HAP-1 (cell line): ENCODE measurements around the gene PPARA.

Experiments used
- DNase-seq, 2 experiments: peaks; one replicate each; pipeline ENCODE4 v3.0.0-alpha.2; 2016 to 2020; ENCODE audit warnings: low spot score in 2 of 2
- H3K27me3 ChIP-seq: fragments of 250-450 bp; sonication (Bioruptor Pico); 2 replicates; pipeline ENCODE4 v1.5.1; 2020; ENCODE audit warnings: low read depth, mild to moderate bottlenecking, moderate library complexity
- H3K36me3 ChIP-seq: fragments of 250-450 bp; sonication (Bioruptor Pico); replicated peaks from 2 replicates; pipeline ENCODE4 v1.5.1; 2020; ENCODE audit warnings: mild to moderate bottlenecking
- H3K4me1 ChIP-seq: fragments of 250-450 bp; sonication (Bioruptor Pico); 2 replicates; pipeline ENCODE4 v1.5.1; 2020; ENCODE audit warnings: mild to moderate bottlenecking
- H3K4me3 ChIP-seq: fragments of 250-450 bp; sonication (Bioruptor Pico); 2 replicates; pipeline ENCODE4 v1.5.1; 2020; ENCODE audit warnings: mild to moderate bottlenecking, moderate library complexity
- H3K9me3 ChIP-seq: fragments of 250-450 bp; sonication (Bioruptor Pico); 2 replicates; pipeline ENCODE4 v1.5.1; 2020; ENCODE audit warnings: mild to moderate bottlenecking, moderate library complexity
- in situ Hi-C: fragments of 300-500 bp; cut with MboI; formaldehyde crosslinking; loops from 3 replicates; pipeline ENCODE4 v1.14.3; 2020; ENCODE audit warnings: low sequenced_read_pairs, inconsistent platforms, mixed read lengths

The PPARA gene

DNA sequence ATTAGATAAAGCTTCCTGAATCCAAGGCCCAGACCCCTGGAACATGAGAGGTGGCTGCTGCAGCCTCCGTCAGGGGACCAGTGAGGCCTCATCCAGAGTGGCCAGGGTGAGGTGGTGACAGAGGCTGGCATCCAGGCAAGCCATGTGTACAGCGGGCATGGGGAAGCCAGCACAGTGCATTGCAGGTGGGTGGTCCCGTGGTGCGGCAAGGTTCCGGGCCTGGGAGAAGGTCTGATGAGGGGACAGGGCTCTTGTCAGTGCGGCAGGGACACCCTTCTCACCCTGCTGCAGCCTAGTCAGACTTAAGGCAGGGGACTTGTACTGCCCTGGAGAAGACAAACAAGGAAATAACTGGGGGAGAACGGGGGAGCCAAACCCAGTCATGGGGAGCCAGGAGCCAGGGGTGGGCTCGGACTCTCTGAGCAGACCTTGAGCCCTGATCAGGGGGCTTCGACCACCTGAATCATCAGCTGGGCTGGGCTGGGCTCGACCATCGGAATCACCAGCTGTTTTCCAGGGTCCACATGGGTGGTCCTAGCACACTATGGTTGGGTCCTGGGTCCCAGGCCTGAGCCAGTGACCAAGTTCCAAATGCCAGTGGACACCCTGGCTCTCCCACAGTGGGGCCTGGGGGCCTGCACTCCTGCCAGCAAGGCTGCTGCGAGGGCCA is 122.6 kb downstream of the PPARA start:
- no peak for DNase-seq
- H3K36me3 ChIP-seq, result peaks cover 49% of the 10 kb centered on the region
- in situ Hi-C loops, result no loop called here
- H3K27me3 ChIP-seq, result no peaks in the 10 kb centered on the region
- H3K4me3 ChIP-seq, result no peak overlapping the region
- H3K9me3 ChIP-seq, result no peaks in the 10 kb centered on the region
- no peaks in the 10 kb centered on the region for H3K4me1 ChIP-seq

- Histone ChIP-seq H3K4me1 (no peaks in the 10 kb centered on the region), H3K4me3 (no peak overlapping the region), H3K36me3 (peaks cover 56% of the 10 kb centered on the region), H3K27me3 (no peaks in the 10 kb centered on the region), H3K9me3 (no peaks in the 10 kb centered on the region)
- in situ Hi-C loops, result no loop called here
- DNase-seq, result no peak
These were observed 123.3 kb downstream of the PPARA start for GRCh38 chr22:46273432-46274148.

DNA sequence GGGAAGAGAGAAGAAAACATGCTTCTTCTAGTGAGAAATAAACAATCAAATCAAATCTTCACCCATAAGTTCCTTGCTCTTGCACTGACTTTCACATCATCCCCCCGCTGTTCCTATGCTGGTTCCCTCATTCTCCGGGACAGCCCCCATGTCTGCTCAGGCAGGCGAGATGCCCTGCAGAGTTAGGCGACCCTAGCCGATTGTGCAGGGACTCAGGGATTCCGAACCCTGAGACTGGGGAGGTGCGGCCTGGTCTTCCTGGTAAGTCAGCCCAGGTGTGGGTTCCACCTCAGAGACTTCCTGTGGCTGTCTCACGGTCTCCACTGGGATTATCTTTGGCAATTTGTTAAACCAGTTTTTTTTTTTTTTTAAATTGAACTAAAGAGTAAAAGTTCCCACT is 124.1 kb downstream of the PPARA start:
- Histone ChIP-seq H3K27me3 (no peaks in the 10 kb centered on the region), H3K36me3 (peaks cover 63% of the 10 kb centered on the region), H3K4me3 (no peak overlapping the region), H3K4me1 (no peaks in the 10 kb centered on the region), H3K9me3 (no peaks in the 10 kb centered on the region)
- DNase-seq, result no peak
- in situ Hi-C loops, result no loop called here

DNA sequence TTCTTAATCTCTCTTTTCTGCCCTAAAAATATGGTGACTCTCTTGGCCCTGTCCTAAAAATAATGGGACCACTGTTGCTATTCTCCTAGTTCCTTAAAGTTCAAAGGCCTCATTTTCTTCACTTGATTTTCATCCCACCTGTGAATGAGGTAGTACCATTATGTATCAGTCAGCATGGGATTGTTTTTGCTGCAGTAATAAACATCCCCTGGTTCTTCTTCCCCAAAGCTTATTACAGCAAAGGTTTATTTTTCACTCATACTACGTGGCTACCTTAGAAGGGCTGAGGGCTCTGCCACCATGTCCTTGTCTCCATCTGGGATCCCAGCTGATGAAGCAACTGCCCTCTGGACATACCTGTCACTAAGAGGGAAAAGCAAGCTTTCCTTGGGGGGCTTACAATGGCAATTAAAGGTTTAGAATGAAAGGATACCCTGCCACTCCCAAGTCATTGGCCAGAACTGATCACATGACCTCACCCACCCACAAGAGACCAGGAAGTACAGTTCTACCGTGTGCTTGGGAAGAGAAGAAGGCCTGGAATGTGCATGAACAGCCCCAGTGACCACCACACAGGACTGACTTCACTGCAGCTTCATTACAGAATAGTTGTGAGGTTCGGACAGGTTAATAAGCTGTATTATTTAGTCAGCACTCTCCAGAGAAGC is 125.3 kb downstream of the PPARA start:
- Histone ChIP-seq H3K4me1 (no peaks in the 10 kb centered on the region), H3K36me3 (peaks cover 71% of the 10 kb centered on the region), H3K9me3 (no peaks in the 10 kb centered on the region), H3K4me3 (no peak overlapping the region), H3K27me3 (no peaks in the 10 kb centered on the region)
- no peak for DNase-seq
- in situ Hi-C loops, result no loop called here

- DNase-seq, result no peak
- no peak overlapping the region for H3K4me3 ChIP-seq
- H3K9me3 ChIP-seq, result no peaks in the 10 kb centered on the region
- no peaks in the 10 kb centered on the region for H3K4me1 ChIP-seq
- H3K27me3 ChIP-seq, result no peaks in the 10 kb centered on the region
- in situ Hi-C loops, result no loop called here
- peaks cover 78% of the 10 kb centered on the region for H3K36me3 ChIP-seq
These were observed 126.2 kb downstream of the PPARA start for GRCh38 chr22:46276563-46276962.

GRCh38 chr22:46278656-46279645 is 128.6 kb downstream of the PPARA start:
- DNase-seq, result no peak

DNA sequence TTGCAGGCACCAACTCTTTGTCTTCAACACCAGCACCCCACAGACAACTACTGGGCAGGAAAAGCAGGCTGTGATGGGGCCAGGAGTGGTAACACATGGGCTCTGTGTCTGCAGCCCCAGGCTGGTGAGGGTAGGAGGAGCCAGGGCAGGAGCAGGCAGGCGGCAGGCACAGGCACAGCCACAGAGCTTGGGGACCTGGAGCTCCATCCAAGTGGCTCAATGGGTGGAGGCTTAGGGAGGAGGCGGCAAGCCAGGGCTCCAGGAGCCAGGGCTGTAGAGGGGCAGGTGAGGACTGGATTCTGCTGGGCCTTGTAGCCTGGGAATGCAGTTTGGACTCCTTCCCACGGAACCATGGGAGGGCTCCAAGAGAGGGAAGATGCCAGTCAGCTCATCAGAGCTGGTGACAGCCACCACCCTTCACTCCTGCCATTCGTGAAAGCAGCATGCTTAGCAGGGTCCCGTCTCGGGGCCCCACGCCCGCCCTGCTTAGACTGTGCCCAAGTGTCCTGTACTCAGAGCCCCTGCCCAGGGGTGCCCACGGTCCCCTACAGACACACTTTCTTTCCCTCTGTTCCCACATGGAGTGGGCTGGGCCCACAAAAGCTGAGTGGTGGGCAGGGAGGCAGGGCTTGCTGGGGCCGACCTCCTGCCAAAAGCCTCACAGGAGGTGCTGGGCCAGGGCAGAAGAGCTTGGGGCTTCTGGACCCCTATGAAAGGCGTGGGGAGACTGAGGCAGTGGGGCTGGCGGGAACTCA is 129.9 kb downstream of the PPARA start:
- in situ Hi-C loops, result no loop called here
- DNase-seq, result no peak
- Histone ChIP-seq H3K36me3 (peaks cover 63% of the 10 kb centered on the region), H3K9me3 (no peaks in the 10 kb centered on the region), H3K27me3 (no peaks in the 10 kb centered on the region), H3K4me3 (no peak overlapping the region), H3K4me1 (no peaks in the 10 kb centered on the region)

More at GRCh38 chr22:46278656-46279645, 128.6 kb downstream of the PPARA start:
- Histone ChIP-seq H3K9me3 (no peaks in the 10 kb centered on the region), H3K4me1 (no peaks in the 10 kb centered on the region), H3K36me3 (peaks cover 63% of the 10 kb centered on the region), H3K4me3 (no peak overlapping the region), H3K27me3 (no peaks in the 10 kb centered on the region)
- in situ Hi-C loops, result no loop called here

DNA sequence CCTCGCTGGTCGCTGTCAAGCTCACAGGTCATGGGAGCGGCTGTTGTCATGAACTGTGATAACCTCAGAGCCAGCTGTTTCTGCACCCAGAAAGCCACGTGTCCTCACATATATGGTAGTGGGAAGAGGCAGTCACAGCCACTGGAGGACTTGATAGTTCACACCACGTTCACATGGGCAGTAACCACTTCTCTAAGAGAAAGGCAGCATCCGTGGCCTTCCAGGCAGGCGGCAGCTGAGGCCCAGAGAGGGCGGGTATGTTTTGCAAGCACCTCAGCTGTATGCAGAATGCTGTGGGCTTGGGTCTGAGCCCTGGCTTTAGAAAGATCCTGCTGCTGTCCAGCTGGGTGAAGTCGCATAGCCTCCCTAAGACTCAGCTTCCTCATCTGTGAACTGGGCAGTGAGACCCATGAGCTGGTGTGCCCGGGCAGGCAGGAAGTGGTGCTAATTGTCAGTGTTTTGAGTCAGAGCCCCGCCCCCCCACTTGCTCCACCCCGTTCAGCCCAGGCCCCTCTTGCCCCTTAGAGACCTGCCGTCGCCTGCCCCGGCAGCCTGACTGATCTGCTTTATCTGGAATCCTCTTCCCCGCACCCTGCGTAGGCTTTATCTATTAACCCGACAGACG is 130.8 kb downstream of the PPARA start:
- DNase-seq, result no peak
- in situ Hi-C loops, result no loop called here
- peaks cover 55% of the 10 kb centered on the region for H3K36me3 ChIP-seq

GRCh38 chr22:46281866-46282678 is 131.7 kb downstream of the PPARA start:
- in situ Hi-C loops, result no loop called here
- Histone ChIP-seq H3K27me3 (no peaks in the 10 kb centered on the region), H3K9me3 (no peaks in the 10 kb centered on the region), H3K36me3 (peaks cover 49% of the 10 kb centered on the region), H3K4me1 (no peaks in the 10 kb centered on the region), H3K4me3 (no peak overlapping the region)
- no peak for DNase-seq

More for the DNA sequence above, 130.8 kb downstream of the PPARA start:
- Histone ChIP-seq H3K4me1 (no peaks in the 10 kb centered on the region), H3K27me3 (no peaks in the 10 kb centered on the region), H3K4me3 (no peak overlapping the region), H3K9me3 (no peaks in the 10 kb centered on the region)

- no peaks in the 10 kb centered on the region for H3K4me1 ChIP-seq
- peaks cover 25% of the 10 kb centered on the region for H3K36me3 ChIP-seq
- H3K27me3 ChIP-seq, result no peaks in the 10 kb centered on the region
- H3K9me3 ChIP-seq, result no peaks in the 10 kb centered on the region
- no peak for DNase-seq
- H3K4me3 ChIP-seq, result no peak overlapping the region
- in situ Hi-C loops, result no loop called here
These were observed 135.7 kb downstream of the PPARA start for GRCh38 chr22:46286006-46286405.

- H3K4me3 ChIP-seq, result no peak overlapping the region
- in situ Hi-C loops, result no loop called here
- H3K4me1 ChIP-seq, result peaks cover 4% of the 10 kb centered on the region; the same call in 1 of the 2 replicates
- no peak for DNase-seq
- peaks cover 16% of the 10 kb centered on the region for H3K36me3 ChIP-seq
- no peaks in the 10 kb centered on the region for H3K9me3 ChIP-seq
- H3K27me3 ChIP-seq, result no peaks in the 10 kb centered on the region
These were observed 136.9 kb downstream of the PPARA start for GRCh38 chr22:46286941-46287872.
